GM18519 (cell line): ENCODE data around the gene LIG1.
"Not testable (repeated sequence)": the region's sequence is repeated elsewhere in the genome, so short reads cannot be mapped to it uniquely, and the experiment has no call there.

Experiments used
- ATAC-seq: cut with Tn5 transposase; IDR thresholded peaks from one replicate; pipeline ENCODE4 v1.9.1; 2021; ENCODE audit warnings: mild to moderate bottlenecking, moderate library complexity; ENCODE audit not compliant: unreplicated experiment, low FRiP score

The LIG1 gene

GRCh38 chr19:48123907-48124651, 46.1 kb downstream of the LIG1 start:
- ATAC-seq = no peak

- ATAC-seq = no peak
Observed at GRCh38 chr19:48122421-48122820, 47.7 kb downstream of the LIG1 start.

- ATAC-seq = no peak
Observed at GRCh38 chr19:48121909-48122371, 48.2 kb downstream of the LIG1 start.

GRCh38 chr19:48121066-48121465, 49.1 kb downstream of the LIG1 start:
- no peak for ATAC-seq

GRCh38 chr19:48120505-48120904, 49.6 kb downstream of the LIG1 start:
- ATAC-seq = no peak

- ATAC-seq = no peak
Observed at GRCh38 chr19:48118131-48118517, 52.0 kb downstream of the LIG1 start.

- ATAC-seq = no peak
Observed at GRCh38 chr19:48117515-48118130, 52.5 kb downstream of the LIG1 start.

GRCh38 chr19:48113190-48113917, 56.8 kb downstream of the LIG1 start:
- ATAC-seq = no peak

GRCh38 chr19:48111280-48111679, 58.9 kb downstream of the LIG1 start:
- ATAC-seq = no peak

- ATAC-seq = no peak
Observed at GRCh38 chr19:48110350-48110966, 59.7 kb downstream of the LIG1 start, which contains the start of gene PLA2G4C. Gene PLA2G4C (minus strand): TSS chr19:48110817. CDS start chr19:48106529, 4,288 bp downstream.

- ATAC-seq = no peak
Observed at GRCh38 chr19:48108997-48109782, 61.0 kb downstream of the LIG1 start.

- no peak for ATAC-seq
Observed at GRCh38 chr19:48103922-48104321, 66.2 kb downstream of the LIG1 start.

- no peak for ATAC-seq
Observed at GRCh38 chr19:48102870-48103751, 67.0 kb downstream of the LIG1 start.

- no peak for ATAC-seq
Observed at GRCh38 chr19:48095612-48096175, 74.5 kb downstream of the LIG1 start.

- ATAC-seq = no peak
Observed at GRCh38 chr19:48094855-48095203, 75.3 kb downstream of the LIG1 start.

GRCh38 chr19:48094129-48094854, 75.9 kb downstream of the LIG1 start:
- ATAC-seq = no peak

GRCh38 chr19:48091111-48091718, 78.9 kb downstream of the LIG1 start:
- ATAC-seq = not testable (repeated sequence)

GRCh38 chr19:48090281-48090802, 79.8 kb downstream of the LIG1 start:
- no peak for ATAC-seq
